ENCODE results near the gene PREP. TPM values are rescaled to one million over a fixed set of nuclear protein-coding genes. Genes with fewer than 3 reads are reported as not detected.

The PREP gene
- total RNA-seq, 4 donors from 2014 or later = 34.6 to 71.8 (median 51.8) TPM

DNA sequence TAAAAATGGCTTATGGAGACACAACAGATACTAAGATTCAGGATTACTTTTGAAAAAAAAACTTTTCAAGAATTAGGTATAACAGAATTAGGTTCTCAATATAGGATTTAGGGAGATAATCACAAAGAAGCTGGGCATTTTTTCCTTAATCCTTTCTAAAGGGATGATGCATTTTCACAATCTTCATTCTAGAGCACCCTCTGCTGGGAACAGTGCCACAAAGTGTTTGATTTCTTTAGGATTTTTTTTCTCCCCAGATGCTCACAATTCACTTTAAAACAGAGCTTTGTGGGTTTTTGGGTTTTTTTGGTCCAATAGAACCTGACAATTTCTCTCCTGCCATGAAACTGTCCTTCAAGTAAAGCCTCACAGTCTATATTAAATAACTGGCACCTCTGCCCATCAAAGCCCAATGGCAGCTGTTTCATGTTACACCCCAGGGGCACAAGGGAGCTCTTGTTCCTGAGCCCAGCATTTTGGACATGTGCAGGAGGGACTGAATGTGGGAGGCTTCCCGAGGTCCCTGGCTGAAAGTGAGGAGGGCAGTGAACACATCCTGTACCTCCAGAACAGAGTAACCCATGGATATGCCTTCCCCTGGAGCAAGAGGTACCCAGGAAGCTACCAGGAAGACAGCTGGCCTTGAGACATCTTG lies 39.7 kb downstream of the PREP start:
- intact Hi-C loops (cut with DNase I; ENCODE audit: low total_unique reads) = loop anchor here (1.0 to 5.0 kb wide), 5 partner anchors 39 to 276 kb away; partner anchors contain the start of gene PREP
- H3K4me1 ChIP-seq = peaks cover 27 to 29% of the 10 kb centered on the region in 2 donors

GRCh38 chr6:105359419-105360370 lies 43.2 kb downstream of the PREP start:
- Histone ChIP-seq H3K27me3 (no peaks in the 10 kb centered on the region), H3K36me3 (no peaks in the 10 kb centered on the region), H3K4me1 (peaks cover 22 to 34% of the 10 kb centered on the region in 2 donors), H3K27ac (peak overlapping the region in 3 of 4 donors; percentile 47 to 63 (median 62)), H3K9me3 (no peaks in the 10 kb centered on the region), H3K4me3 (no peak overlapping the region)
- intact Hi-C loops (cut with DNase I; ENCODE audit: low total_unique reads) = loop anchor here (5.0 kb wide), 2 partner anchors 43 to 57 kb away; partner anchors contain the start of gene PREP
- DNase-seq (no peak), ATAC-seq (peak in 1 of 2 donors; percentile 45)
- no peak for TF ChIP-seq POLR2A (IDR thresholded peaks at IDR 0.05)
- no peak for TF ChIP-seq CTCF (IDR thresholded peaks at IDR 0.05 in 4 of 5, conservative IDR thresholded peaks at IDR 0.05 in 1 of 5)
- in situ Hi-C loops (cut with MboI; ENCODE audit: low sequenced_read_pairs in 4 of 4) = no loop called here

More for the DNA sequence above, 39.7 kb downstream of the PREP start:
- ATAC-seq = peak; percentile 39 to 62
- H3K27me3 ChIP-seq = no peaks in the 10 kb centered on the region
- peak overlapping the region; percentile 63 to 74 (median 67) for H3K27ac ChIP-seq
- peaks cover 0 to 28% of the 10 kb centered on the region in 2 donors for H3K36me3 ChIP-seq
- in situ Hi-C loops (cut with MboI; ENCODE audit: low sequenced_read_pairs in 4 of 4) = no loop called here
- DNase-seq = peak in 1 of 2 donors; percentile 32
- TF ChIP-seq POLR2A (IDR thresholded peaks at IDR 0.05) (no peak), CTCF (IDR thresholded peaks at IDR 0.05 in 4 of 5, conservative IDR thresholded peaks at IDR 0.05 in 1 of 5) (peak in 4 of 5 experiments; percentile 31 to 37 (median 35))
- no peaks in the 10 kb centered on the region for H3K9me3 ChIP-seq
- no peak overlapping the region for H3K4me3 ChIP-seq

DNA sequence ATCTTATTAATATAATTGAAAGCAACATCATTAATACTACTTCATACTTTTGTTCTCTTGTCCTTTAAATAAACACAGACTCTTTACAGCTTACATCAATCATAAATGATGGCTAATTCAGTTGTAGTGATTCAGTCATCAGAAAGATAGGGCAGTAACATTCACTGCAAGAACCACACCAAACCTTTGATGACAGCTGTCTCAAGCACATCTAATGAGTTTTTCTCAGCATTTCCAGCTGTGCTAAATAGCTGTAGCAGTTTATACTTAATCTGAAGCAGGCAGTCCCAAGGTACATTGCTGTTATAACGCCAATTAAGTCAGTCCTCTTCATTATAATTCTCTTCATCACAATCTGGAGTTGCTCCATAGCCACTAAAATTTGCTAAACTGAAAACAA lies 45.7 kb downstream of the PREP start:
- Histone ChIP-seq H3K27me3 (no peaks in the 10 kb centered on the region), H3K27ac (peak overlapping the region in 1 of 4 donors; percentile 0), H3K4me1 (peaks cover 0 to 14% of the 10 kb centered on the region in 2 donors), H3K9me3 (no peaks in the 10 kb centered on the region), H3K36me3 (peaks cover 0 to 7% of the 10 kb centered on the region in 2 donors), H3K4me3 (no peak overlapping the region)
- ATAC-seq (no peak), DNase-seq (no peak)
- no peak for TF ChIP-seq POLR2A (IDR thresholded peaks at IDR 0.05)
- no peak for TF ChIP-seq CTCF (IDR thresholded peaks at IDR 0.05 in 4 of 5, conservative IDR thresholded peaks at IDR 0.05 in 1 of 5)
- intact Hi-C loops (cut with DNase I; ENCODE audit: low total_unique reads) (no loop called here), in situ Hi-C loops (cut with MboI; ENCODE audit: low sequenced_read_pairs in 4 of 4) (no loop called here)

DNA sequence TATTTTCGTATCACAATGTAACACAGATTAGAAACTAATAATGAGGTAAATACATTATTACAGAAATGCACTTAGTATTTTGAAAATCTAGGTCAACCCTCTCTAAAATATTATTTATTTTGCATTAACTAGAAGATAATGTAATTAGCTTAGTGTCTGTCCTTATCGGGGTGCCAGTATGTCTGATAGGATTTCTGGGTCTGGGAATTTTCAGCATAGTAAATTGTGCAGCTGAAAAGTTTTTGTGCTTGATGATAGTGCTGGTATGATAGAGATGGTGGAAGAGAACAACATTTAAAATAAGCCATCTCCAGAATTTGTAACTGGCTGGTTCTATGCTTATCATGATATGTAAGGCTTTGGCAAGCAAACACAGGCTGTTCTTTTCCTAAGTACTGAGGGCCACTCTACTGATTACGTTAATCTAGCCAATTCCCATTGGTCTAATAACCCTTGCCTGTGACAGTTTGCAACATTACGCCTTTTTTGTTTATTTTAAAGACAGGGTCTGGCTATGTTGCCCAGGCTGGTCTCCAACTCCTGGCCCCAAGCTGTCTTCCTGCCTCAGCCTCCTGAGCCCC lies 50.8 kb downstream of the PREP start:
- DNase-seq (no peak), ATAC-seq (no peak)
- in situ Hi-C loops (cut with MboI; ENCODE audit: low sequenced_read_pairs in 4 of 4) (no loop called here), intact Hi-C loops (cut with DNase I; ENCODE audit: low total_unique reads) (no loop called here)
- Histone ChIP-seq H3K4me1 (no peaks in the 10 kb centered on the region), H3K27me3 (no peaks in the 10 kb centered on the region), H3K27ac (no peak overlapping the region), H3K4me3 (no peak overlapping the region), H3K36me3 (peaks cover 0 to 36% of the 10 kb centered on the region in 2 donors), H3K9me3 (no peaks in the 10 kb centered on the region)
- TF ChIP-seq POLR2A (IDR thresholded peaks at IDR 0.05) (no peak), CTCF (IDR thresholded peaks at IDR 0.05 in 4 of 5, conservative IDR thresholded peaks at IDR 0.05 in 1 of 5) (no peak)
